ENCODE results near the gene TPRX2. TPM values are rescaled to one million over a fixed set of nuclear protein-coding genes. Genes with fewer than 3 reads are reported as not detected.

TPRX2 gene
- total and polyA plus RNA-seq, 2 donors (not counting 1 experiment from before 2014, with no cell fraction given): not detected

DNA sequence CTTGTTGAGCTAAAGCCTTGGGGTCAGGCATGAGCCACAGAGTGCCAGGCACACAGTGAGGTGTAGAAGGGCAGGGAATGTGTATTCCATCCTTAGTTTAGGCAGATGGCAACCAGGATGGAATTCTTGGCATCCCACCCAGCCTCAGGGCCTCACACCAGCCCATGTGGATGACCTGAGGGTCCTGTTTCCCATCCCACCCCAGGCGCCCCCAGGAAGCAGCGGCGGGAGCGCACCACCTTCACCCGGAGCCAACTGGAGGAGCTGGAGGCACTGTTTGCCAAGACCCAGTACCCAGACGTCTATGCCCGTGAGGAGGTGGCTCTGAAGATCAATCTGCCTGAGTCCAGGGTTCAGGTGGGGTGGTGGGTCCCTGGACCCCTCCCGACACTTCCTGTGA, 23.0 kb upstream of the TPRX2 start:
- Histone ChIP-seq H3K4me3 (replicated peaks in 1 of 4; ENCODE audit: control extremely low read depth in 1 of 4, insufficient read depth in 1 of 4, low read depth in 3 of 4, low read length in 4 of 4) (no peak overlapping the region), H3K79me2 (ENCODE audit: control insufficient read depth, insufficient read depth, low read length) (no peaks in the 10 kb centered on the region), H3K36me3 (ENCODE audit: control insufficient read depth, insufficient read depth, low read length) (no peaks in the 10 kb centered on the region), H4K20me1 (ENCODE audit: control insufficient read depth, extremely low read depth, insufficient read depth, low read length) (no peaks in the 10 kb centered on the region), H3K9ac (ENCODE audit: insufficient read depth, low read length) (no peak overlapping the region), H3K4me1 (ENCODE audit: control insufficient read depth, extremely low read depth, insufficient read depth, low read length) (no peaks in the 10 kb centered on the region), H3K27me3 (ENCODE audit: control insufficient read depth, insufficient read depth, low read length) (no peaks in the 10 kb centered on the region), H3K9me3 (ENCODE audit: control insufficient read depth, insufficient read depth, low read depth, low read length) (no peaks in the 10 kb centered on the region), H2AFZ (ENCODE audit: low read length) (no peak overlapping the region), H3K27ac (ENCODE audit: insufficient read depth, low read length) (no peak overlapping the region), H3K4me2 (ENCODE audit: extremely low read depth, insufficient read depth, low read length) (no peak overlapping the region)
- TF ChIP-seq CTCF (conservative IDR thresholded peaks at IDR 0.05 in 1 of 2, IDR thresholded peaks at IDR 0.05 in 1 of 2; ENCODE audit: low read depth in 1 of 2, low read length in 2 of 2) (no peak), EZH2 (IDR thresholded peaks at IDR 0.05; ENCODE audit: low read length, missing control alignments) (no peak)
- no peak for DNase-seq (ENCODE audit: low read depth in 2 of 2)

- H3K4me2 ChIP-seq (ENCODE audit: extremely low read depth, insufficient read depth, low read length): no peak overlapping the region
These were observed 19.6 kb upstream of the TPRX2 start for GRCh38 chr19:47839411-47839810.

DNA sequence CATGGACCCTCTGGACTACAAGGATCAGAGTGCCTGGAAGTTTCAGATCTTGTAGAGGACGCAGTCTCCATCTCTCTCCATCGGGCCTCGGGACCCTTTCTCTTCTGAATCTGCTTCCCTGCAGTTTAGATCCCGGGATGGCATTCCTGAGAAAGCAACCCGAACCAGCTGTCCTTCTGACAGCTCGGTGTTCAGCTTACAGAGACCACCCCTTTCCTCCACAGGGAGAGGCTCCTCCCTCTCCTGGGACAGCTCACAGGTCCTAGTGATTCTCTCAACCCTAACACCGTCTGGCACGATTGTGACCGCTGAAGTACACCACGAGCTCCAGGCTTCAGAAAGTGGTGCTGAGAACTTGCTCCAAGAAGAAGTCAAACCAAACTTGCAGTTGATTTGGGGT, 19.1 kb upstream of the TPRX2 start:
- no peak for TF ChIP-seq EZH2 (IDR thresholded peaks at IDR 0.05; ENCODE audit: low read length, missing control alignments)
- TF ChIP-seq CTCF (conservative IDR thresholded peaks at IDR 0.05 in 1 of 2, IDR thresholded peaks at IDR 0.05 in 1 of 2; ENCODE audit: low read depth in 1 of 2, low read length in 2 of 2): no peak
- no peak for DNase-seq (ENCODE audit: low read depth in 2 of 2)

More at GRCh38 chr19:47839411-47839810, 19.6 kb upstream of the TPRX2 start:
- Histone ChIP-seq H2AFZ (ENCODE audit: low read length) (no peak overlapping the region), H3K79me2 (ENCODE audit: control insufficient read depth, insufficient read depth, low read length) (no peaks in the 10 kb centered on the region), H3K9ac (ENCODE audit: insufficient read depth, low read length) (no peak overlapping the region), H3K27ac (ENCODE audit: insufficient read depth, low read length) (no peak overlapping the region), H3K9me3 (ENCODE audit: control insufficient read depth, insufficient read depth, low read depth, low read length) (no peaks in the 10 kb centered on the region), H3K4me1 (ENCODE audit: control insufficient read depth, extremely low read depth, insufficient read depth, low read length) (no peaks in the 10 kb centered on the region), H3K4me3 (replicated peaks in 1 of 4; ENCODE audit: control extremely low read depth in 1 of 4, insufficient read depth in 1 of 4, low read depth in 3 of 4, low read length in 4 of 4) (no peak overlapping the region), H3K27me3 (ENCODE audit: control insufficient read depth, insufficient read depth, low read length) (no peaks in the 10 kb centered on the region), H3K36me3 (ENCODE audit: control insufficient read depth, insufficient read depth, low read length) (no peaks in the 10 kb centered on the region), H4K20me1 (ENCODE audit: control insufficient read depth, extremely low read depth, insufficient read depth, low read length) (no peaks in the 10 kb centered on the region)
- DNase-seq (ENCODE audit: low read depth in 2 of 2): no peak
- TF ChIP-seq CTCF (conservative IDR thresholded peaks at IDR 0.05 in 1 of 2, IDR thresholded peaks at IDR 0.05 in 1 of 2; ENCODE audit: low read depth in 1 of 2, low read length in 2 of 2): no peak
- no peak for TF ChIP-seq EZH2 (IDR thresholded peaks at IDR 0.05; ENCODE audit: low read length, missing control alignments)

More for the DNA sequence above, 19.1 kb upstream of the TPRX2 start:
- Histone ChIP-seq H3K36me3 (ENCODE audit: control insufficient read depth, insufficient read depth, low read length) (no peaks in the 10 kb centered on the region), H3K4me2 (ENCODE audit: extremely low read depth, insufficient read depth, low read length) (no peak overlapping the region), H3K27me3 (ENCODE audit: control insufficient read depth, insufficient read depth, low read length) (no peaks in the 10 kb centered on the region), H3K4me1 (ENCODE audit: control insufficient read depth, extremely low read depth, insufficient read depth, low read length) (no peaks in the 10 kb centered on the region), H3K4me3 (replicated peaks in 1 of 4; ENCODE audit: control extremely low read depth in 1 of 4, insufficient read depth in 1 of 4, low read depth in 3 of 4, low read length in 4 of 4) (no peak overlapping the region), H3K79me2 (ENCODE audit: control insufficient read depth, insufficient read depth, low read length) (no peaks in the 10 kb centered on the region), H3K9me3 (ENCODE audit: control insufficient read depth, insufficient read depth, low read depth, low read length) (no peaks in the 10 kb centered on the region), H4K20me1 (ENCODE audit: control insufficient read depth, extremely low read depth, insufficient read depth, low read length) (no peaks in the 10 kb centered on the region), H2AFZ (ENCODE audit: low read length) (no peak overlapping the region), H3K9ac (ENCODE audit: insufficient read depth, low read length) (no peak overlapping the region), H3K27ac (ENCODE audit: insufficient read depth, low read length) (no peak overlapping the region)
